B cell (primary cell): Measurements from ENCODE around the gene CPA2. TPM values are rescaled to one million over a fixed set of nuclear protein-coding genes. Genes with fewer than 3 reads are reported as not detected.

Experiments used
- ATAC-seq: fragments of 200-7000 bp; cut with Tn5 transposase; one replicate; pipeline ENCODE4 v1.10.0; 2021; ENCODE audit warnings: low read depth, mild to moderate bottlenecking, moderate number of reproducible peaks, moderate library complexity
- CTCF ChIA-PET: fragments of 350-600 bp; sonication (Branson Sonifier 250); formaldehyde crosslinking; loops from one replicate; lab custom pipeline; 2021; ENCODE audit warnings: antibody characterized with exemption, inconsistent platforms; lab: Charles Lee
- POLR2A ChIA-PET: fragments of 350-600 bp; sonication (Branson Sonifier 250); formaldehyde crosslinking; loops from one replicate; lab custom pipeline; 2021; ENCODE audit warnings: antibody characterized with exemption; lab: Charles Lee
- DNase-seq: peaks from one replicate; pipeline ENCODE4 v3.0.0; 2013
- H2AFZ ChIP-seq: 2 replicates; pipeline ENCODE4 v1.6.1; 2012; ENCODE audit warnings: mild to moderate bottlenecking, low read depth, low read length; ENCODE audit not compliant: insufficient read depth, poor library complexity, severe bottlenecking
- H3K27ac ChIP-seq, 2 donors: 1 replicate in 1 of 2; 2 replicates in 1 of 2; pipeline ENCODE4 v1.5.1; 2012 to 2013; ENCODE audit warnings: low read length in 2 of 2, mild to moderate bottlenecking in 2 of 2, moderate library complexity in 1 of 2
- H3K27me3 ChIP-seq, 4 experiments: fragments of 200-600 bp in 1 of 4; sonication (generic) in 1 of 4; replicated peaks in 1 of 4; 1 replicate in 2 of 4; 2 replicates in 2 of 4; pipeline versions ENCODE4 v1.6.1 to v1.7.0; 2013 to 2016; ENCODE audit warnings: low read length in 3 of 4, mild to moderate bottlenecking in 2 of 4, mixed read lengths in 1 of 4, moderate library complexity in 1 of 4; ENCODE audit not compliant: insufficient read depth in 4 of 4, control insufficient read depth in 3 of 4; ENCODE audit errors: control extremely low read depth in 1 of 4
- H3K36me3 ChIP-seq, 2 experiments: replicated peaks in 1 of 2; 1 replicate in 1 of 2; 2 replicates in 1 of 2; pipeline versions ENCODE4 v1.6.1 to v1.7.1; 2013; ENCODE audit warnings: low read length in 1 of 2; ENCODE audit not compliant: insufficient read depth in 2 of 2, control insufficient read depth in 1 of 2; ENCODE audit errors: control extremely low read depth in 1 of 2, extremely low read depth in 1 of 2
- H3K4me1 ChIP-seq, 2 donors: fragments of 200-600 bp in 1 of 2; sonication (generic) in 1 of 2; 1 replicate in 1 of 2; 2 replicates in 1 of 2; pipeline versions ENCODE4 v1.5.1 to v1.6.1; 2013 to 2017; ENCODE audit warnings: low read length in 2 of 2; ENCODE audit not compliant: control insufficient read depth in 2 of 2, insufficient read depth in 2 of 2
- H3K4me2 ChIP-seq: replicated peaks from 2 replicates; pipeline ENCODE3; 2012; ENCODE audit warnings: mild to moderate bottlenecking, low read depth, low read length; ENCODE audit not compliant: poor library complexity, severe bottlenecking
- H3K4me3 ChIP-seq, 5 experiments: fragments of 200-600 bp in 1 of 5; sonication (generic) in 1 of 5; 1 replicate in 3 of 5; 2 replicates in 2 of 5; pipeline versions ENCODE4 v1.5.1 to v1.7.0; 2011 to 2016; ENCODE audit warnings: low read length in 4 of 5, mild to moderate bottlenecking in 4 of 5, low read depth in 2 of 5, control low read depth in 1 of 5, moderate library complexity in 1 of 5; ENCODE audit not compliant: insufficient read depth in 1 of 5; ENCODE audit errors: control extremely low read depth in 1 of 5, extremely low read depth in 1 of 5
- H3K79me2 ChIP-seq: fragments of 200-600 bp; sonication (generic); one replicate; pipeline ENCODE4 v1.6.0; 2016; ENCODE audit warnings: low read length; ENCODE audit not compliant: control insufficient read depth, insufficient read depth
- H3K9ac ChIP-seq: fragments of 200-600 bp; sonication (generic); 2 replicates; pipeline ENCODE4 v1.6.1; 2017; ENCODE audit warnings: mild to moderate bottlenecking, low read length, moderate library complexity
- H3K9me3 ChIP-seq, 3 donors: one replicate each; pipeline versions ENCODE4 v1.6.1 to v1.7.1; 2013; ENCODE audit warnings: low read length in 2 of 3; ENCODE audit not compliant: control insufficient read depth in 2 of 3, insufficient read depth in 1 of 3; ENCODE audit errors: control extremely low read depth in 1 of 3
- H4K20me1 ChIP-seq: 2 replicates; pipeline ENCODE4 v1.6.0; 2012; ENCODE audit warnings: mild to moderate bottlenecking, low read length; ENCODE audit not compliant: insufficient read depth, control insufficient read depth, poor library complexity, severe bottlenecking
- H3K27ac Mint-ChIP-seq: one replicate; pipeline ENCODE4 v1.8.0; 2021; ENCODE audit warnings: mixed read lengths
- H3K27me3 Mint-ChIP-seq: one replicate; pipeline ENCODE4 v1.8.0; 2021; ENCODE audit warnings: mixed read lengths
- H3K4me1 Mint-ChIP-seq: one replicate; pipeline ENCODE4 v1.8.0; 2021; ENCODE audit warnings: mixed read lengths
- H3K4me3 Mint-ChIP-seq: one replicate; pipeline ENCODE4 v1.8.0; 2021; ENCODE audit warnings: mixed read lengths
- H3K9me3 Mint-ChIP-seq: one replicate; pipeline ENCODE4 v1.8.0; 2022; ENCODE audit warnings: mixed read lengths; ENCODE audit not compliant: insufficient read depth
- EZH2 ChIP-seq: IDR thresholded peaks from 2 replicates; pipeline ENCODE4 v1.6.1; 2012; ENCODE audit warnings: borderline replicate concordance, low read depth, mild to moderate bottlenecking, moderate library complexity, low read length; ENCODE audit not compliant: insufficient read depth, poor library complexity, severe bottlenecking
- WGBS: methylation state at CpG from one replicate; pipeline ENCODE4 v1.1.5; 2013; ENCODE audit warnings: missing lambda C conversion rate; ENCODE audit not compliant: insufficient coverage; 5-methylcytosine and 5-hydroxymethylcytosine counted together
- intact Hi-C: fragments of 100-400 bp; cut with micrococcal nuclease; formaldehyde crosslinking; loops from one replicate; pipeline ENCODE4 v1.10.0; 2022
- polyA plus RNA-seq: library from polyadenylated mRNA; depleted of rRNA; stranded (reverse); fragments of >200 nt; gene quantifications from 2 replicates; pipeline ENCODE4 v1.2.3, GENCODE V29; 2012
- total RNA-seq, 2 donors: library from RNA; stranded (reverse); fragments of 120-200 nt in 1 of 2; gene quantifications; 1 replicate in 1 of 2; 2 replicates in 1 of 2; pipeline versions ENCODE4 v1.2.3 to v1.2.4, GENCODE V29; 2013 to 2022
- TF ChIP-seq, protein P1 (sequence below): fragments of 200-600 bp; IDR thresholded peaks from one replicate; pipeline ENCODE4 v1.8.0; 2022; ENCODE audit warnings: antibody characterized with exemption, mild to moderate bottlenecking

Gene CPA2
- total and polyA plus RNA-seq, 2 donors (not counting 1 experiment from before 2014, with no cell fraction given), result not detected

DNA sequence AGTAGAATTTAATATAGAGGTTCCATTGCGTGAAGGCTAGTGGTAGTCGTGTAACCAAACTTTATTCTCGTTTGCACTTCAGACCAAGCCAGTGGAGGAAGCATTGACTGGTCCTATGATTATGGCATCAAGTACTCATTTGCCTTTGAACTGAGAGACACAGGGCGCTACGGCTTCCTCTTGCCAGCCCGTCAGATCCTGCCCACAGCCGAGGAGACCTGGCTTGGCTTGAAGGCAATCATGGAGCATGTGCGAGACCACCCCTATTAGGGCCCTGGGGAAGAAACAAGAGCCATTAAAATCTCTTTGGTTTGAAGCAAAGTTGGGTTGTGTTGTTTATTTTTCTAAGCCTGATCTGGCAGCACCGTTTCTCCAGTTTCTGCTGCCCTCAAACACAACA is 22.8 kb downstream of the CPA2 start:
- Mint-ChIP-seq H3K4me1 (peaks cover 6% of the 10 kb centered on the region), H3K27ac (no peak overlapping the region), H3K27me3 (peaks cover 4% of the 10 kb centered on the region), H3K4me3 (no peak overlapping the region), H3K9me3 (no peaks in the 10 kb centered on the region)
- intact Hi-C loops, result no loop called here
- Histone ChIP-seq H2AFZ (no peak overlapping the region), H3K36me3 (no peaks in the 10 kb centered on the region), H3K9me3 (no peaks in the 10 kb centered on the region), H3K27me3 (no peaks in the 10 kb centered on the region), H3K4me1 (peaks cover 9 to 11% of the 10 kb centered on the region in 2 donors), H3K79me2 (no peaks in the 10 kb centered on the region), H4K20me1 (no peaks in the 10 kb centered on the region), H3K9ac (no peak overlapping the region), H3K4me3 (no peak overlapping the region), H3K27ac (no peak overlapping the region), H3K4me2 (no peak overlapping the region)
- ATAC-seq, result no peak
- ChIA-PET POLR2A (no interaction called here), CTCF (no interaction called here)
- DNase-seq, result no peak
- no peak for TF ChIP-seq EZH2
- TF ChIP-seq, protein P1, sequence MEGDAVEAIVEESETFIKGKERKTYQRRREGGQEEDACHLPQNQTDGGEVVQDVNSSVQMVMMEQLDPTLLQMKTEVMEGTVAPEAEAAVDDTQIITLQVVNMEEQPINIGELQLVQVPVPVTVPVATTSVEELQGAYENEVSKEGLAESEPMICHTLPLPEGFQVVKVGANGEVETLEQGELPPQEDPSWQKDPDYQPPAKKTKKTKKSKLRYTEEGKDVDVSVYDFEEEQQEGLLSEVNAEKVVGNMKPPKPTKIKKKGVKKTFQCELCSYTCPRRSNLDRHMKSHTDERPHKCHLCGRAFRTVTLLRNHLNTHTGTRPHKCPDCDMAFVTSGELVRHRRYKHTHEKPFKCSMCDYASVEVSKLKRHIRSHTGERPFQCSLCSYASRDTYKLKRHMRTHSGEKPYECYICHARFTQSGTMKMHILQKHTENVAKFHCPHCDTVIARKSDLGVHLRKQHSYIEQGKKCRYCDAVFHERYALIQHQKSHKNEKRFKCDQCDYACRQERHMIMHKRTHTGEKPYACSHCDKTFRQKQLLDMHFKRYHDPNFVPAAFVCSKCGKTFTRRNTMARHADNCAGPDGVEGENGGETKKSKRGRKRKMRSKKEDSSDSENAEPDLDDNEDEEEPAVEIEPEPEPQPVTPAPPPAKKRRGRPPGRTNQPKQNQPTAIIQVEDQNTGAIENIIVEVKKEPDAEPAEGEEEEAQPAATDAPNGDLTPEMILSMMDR, result no peak
- 91% methylated on average over 6 of the region's 9 CpGs for WGBS

DNA sequence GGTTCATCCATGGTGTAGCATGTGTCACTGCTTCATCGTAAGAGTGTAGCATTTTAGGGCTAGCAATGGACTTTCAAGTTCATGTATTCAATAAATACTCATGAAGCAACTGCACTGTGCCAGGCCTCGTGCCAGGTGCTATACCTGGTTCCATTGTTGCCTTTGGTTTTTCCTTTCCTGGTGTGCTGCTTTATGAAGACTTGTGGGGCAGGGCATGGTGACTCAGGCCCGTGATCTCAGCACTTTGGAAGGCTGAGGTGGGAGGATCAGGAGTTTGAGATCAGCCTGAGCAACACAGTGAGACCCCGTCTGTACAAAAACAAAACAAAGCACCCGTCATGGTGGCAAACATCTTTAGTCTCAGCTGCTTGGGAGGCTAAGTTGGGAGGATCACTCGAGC is 24.1 kb downstream of the CPA2 start:
- Mint-ChIP-seq H3K9me3 (no peaks in the 10 kb centered on the region), H3K27me3 (no peaks in the 10 kb centered on the region), H3K4me3 (no peak overlapping the region), H3K4me1 (peaks cover 6% of the 10 kb centered on the region), H3K27ac (no peak overlapping the region)
- Histone ChIP-seq H3K4me2 (no peak overlapping the region), H3K9me3 (no peaks in the 10 kb centered on the region), H4K20me1 (no peaks in the 10 kb centered on the region), H2AFZ (no peak overlapping the region), H3K27ac (no peak overlapping the region), H3K27me3 (no peaks in the 10 kb centered on the region), H3K4me3 (no peak overlapping the region), H3K9ac (no peak overlapping the region), H3K79me2 (no peaks in the 10 kb centered on the region), H3K4me1 (peaks cover 9 to 11% of the 10 kb centered on the region in 2 donors), H3K36me3 (no peaks in the 10 kb centered on the region)
- no peak for ATAC-seq
- ChIA-PET POLR2A (no interaction called here), CTCF (no interaction called here)
- WGBS, result 98% methylated on average over 5 of the region's 6 CpGs
- TF ChIP-seq EZH2, result no peak
- TF ChIP-seq, protein P1, result no peak
- intact Hi-C loops, result no loop called here
- no peak for DNase-seq
